ENCODE results near the gene CSH2. TPM values are rescaled to one million over a fixed set of nuclear protein-coding genes. Genes with fewer than 3 reads are reported as not detected.

Gene CSH2
- total RNA-seq, 1 experiment from 2014 or later = not detected

- no TSS peak for BruUV-seq (replicated peaks)
- no peak overlapping the region for H3K4me3 Mint-ChIP-seq (ENCODE audit: unreplicated experiment)
- H3K4me1 Mint-ChIP-seq (ENCODE audit: insufficient read depth, unreplicated experiment) = peaks cover 22% of the 10 kb centered on the region
- intact Hi-C loops (cut with micrococcal nuclease) = no loop called here
- H3K9me3 Mint-ChIP-seq (ENCODE audit: unreplicated experiment) = no peaks in the 10 kb centered on the region
- CTCF ChIA-PET = interaction anchor here (0.7 to 2.9 kb wide), 3 partner anchors 9 to 398 kb away, joined by 3 to 9 read pairs (median 3); no protein-coding TSS in a partner anchor
- DNase-seq (ENCODE audit: unreplicated experiment) = no peak
- no peak overlapping the region for H3K27ac Mint-ChIP-seq (ENCODE audit: low read depth, unreplicated experiment)
- no peaks in the 10 kb centered on the region for H3K27me3 Mint-ChIP-seq (ENCODE audit: insufficient read depth, unreplicated experiment)
- H3K36me3 Mint-ChIP-seq (ENCODE audit: insufficient read depth, unreplicated experiment) = peaks cover 87% of the 10 kb centered on the region
- POLR2A ChIA-PET = interaction anchor here (2.2 to 8.7 kb wide), 2 partner anchors 17 to 82 kb away, joined by 6 to 187 read pairs; partner anchors contain the start of genes SMARCD2 and STRADA
- TF ChIP-seq CTCF (IDR thresholded peaks at IDR 0.05; ENCODE audit: unreplicated experiment) = no peak
Observed at GRCh38 chr17:63824362-63824761, 49.1 kb downstream of the CSH2 start.

- BruUV-seq (replicated peaks) = no TSS peak
- no peaks in the 10 kb centered on the region for H3K27me3 Mint-ChIP-seq (ENCODE audit: insufficient read depth, unreplicated experiment)
- intact Hi-C loops (cut with micrococcal nuclease) = no loop called here
- peaks cover 19% of the 10 kb centered on the region for H3K4me1 Mint-ChIP-seq (ENCODE audit: insufficient read depth, unreplicated experiment)
- H3K4me3 Mint-ChIP-seq (ENCODE audit: unreplicated experiment) = no peak overlapping the region
- DNase-seq (ENCODE audit: unreplicated experiment) = no peak
- no peaks in the 10 kb centered on the region for H3K9me3 Mint-ChIP-seq (ENCODE audit: unreplicated experiment)
- peaks cover 89% of the 10 kb centered on the region for H3K36me3 Mint-ChIP-seq (ENCODE audit: insufficient read depth, unreplicated experiment)
- ChIA-PET POLR2A (interaction anchor here (0.7 to 8.7 kb wide), 3 partner anchors 14 to 81 kb away, joined by 3 to 187 read pairs (median 6); partner anchors contain the start of genes SMARCD2 and STRADA), CTCF (interaction anchor here (0.7 to 2.9 kb wide), 4 partner anchors 9 to 397 kb away, joined by 3 to 9 read pairs (median 3); no protein-coding TSS in a partner anchor)
- TF ChIP-seq CTCF (IDR thresholded peaks at IDR 0.05; ENCODE audit: unreplicated experiment) = no peak
- H3K27ac Mint-ChIP-seq (ENCODE audit: low read depth, unreplicated experiment) = no peak overlapping the region
Observed at GRCh38 chr17:63823659-63824331, 49.7 kb downstream of the CSH2 start.

- BruUV-seq (replicated peaks) = no TSS peak
- ChIA-PET POLR2A (interaction anchor here (1.2 kb wide), 1 partner anchor 50 kb away, joined by 3 read pairs; no protein-coding TSS in a partner anchor), CTCF (interaction anchor here (0.7 to 1.0 kb wide), 2 partner anchors 13 to 34 kb away, joined by 3 read pairs; no protein-coding TSS in a partner anchor)
- no peak for DNase-seq (ENCODE audit: unreplicated experiment)
- Mint-ChIP-seq H3K27ac (ENCODE audit: low read depth, unreplicated experiment) (no peak overlapping the region), H3K4me3 (ENCODE audit: unreplicated experiment) (no peak overlapping the region), H3K27me3 (ENCODE audit: insufficient read depth, unreplicated experiment) (no peaks in the 10 kb centered on the region), H3K4me1 (ENCODE audit: insufficient read depth, unreplicated experiment) (peaks cover 12% of the 10 kb centered on the region), H3K9me3 (ENCODE audit: unreplicated experiment) (no peaks in the 10 kb centered on the region), H3K36me3 (ENCODE audit: insufficient read depth, unreplicated experiment) (peaks cover 92% of the 10 kb centered on the region)
- intact Hi-C loops (cut with micrococcal nuclease) = no loop called here
- TF ChIP-seq CTCF (IDR thresholded peaks at IDR 0.05; ENCODE audit: unreplicated experiment) = no peak
Observed at GRCh38 chr17:63822537-63822936, 50.9 kb downstream of the CSH2 start.

Other genes with a start within 250 kb of the CSH2 start
- gene LIMD2, start 173.6 kb downstream of the CSH2 start, total RNA-seq (2022) = 0.56 and 0.93 TPM in 2 replicates
- 36.5 and 36.6 TPM in 2 replicates for gene STRADA, start 131.9 kb downstream of the CSH2 start, total RNA-seq (2022)
- 86.4 and 114 TPM in 2 replicates for gene CCDC47, start 100.1 kb downstream of the CSH2 start, total RNA-seq (2022)
- 137 and 144 TPM in 2 replicates for gene DDX42, start 99.5 kb downstream of the CSH2 start, total RNA-seq (2022)
- 148 and 151 TPM in 2 replicates for gene PSMC5, start 46.2 kb downstream of the CSH2 start, total RNA-seq (2022)
- gene FTSJ3, start 46.0 kb downstream of the CSH2 start, total RNA-seq (2022) = 36.7 and 49.5 TPM in 2 replicates
- 43.7 and 54.6 TPM in 2 replicates for gene SMARCD2, start 31.0 kb downstream of the CSH2 start, total RNA-seq (2022)
- not detected in 2 replicates for gene GH2, start 8.3 kb upstream of the CSH2 start, total RNA-seq (2022)
- not detected in 2 replicates for gene CSH1, start 22.9 kb upstream of the CSH2 start, total RNA-seq (2022)
- not detected in 2 replicates for gene CSHL1, start 37.6 kb upstream of the CSH2 start, total RNA-seq (2022)
- not detected in 2 replicates for gene GH1, start 45.2 kb upstream of the CSH2 start, total RNA-seq (2022)
- not detected in 2 replicates for gene CD79B, start 58.7 kb upstream of the CSH2 start, total RNA-seq (2022)
- gene SCN4A, start 99.2 kb upstream of the CSH2 start, total RNA-seq (2022) = 0.05 TPM in 1 of 2 replicates, not detected in the other
- not detected in 2 replicates for gene PRR29, start 124.7 kb upstream of the CSH2 start, total RNA-seq (2022)
- gene ICAM2, start 147.0 kb upstream of the CSH2 start, total RNA-seq (2022) = 0.34 TPM in 1 of 2 replicates, not detected in the other